D341Med (cell line): ENCODE data around the gene SYCP2.
"Not testable (repeated sequence)": the region's sequence is repeated elsewhere in the genome, so short reads cannot be mapped to it uniquely, and the experiment has no call there.

Source experiments
- DNase-seq: peaks from one replicate; pipeline ENCODE4 v3.0.0; 2012; ENCODE audit warnings: low spot score

Gene SYCP2

GRCh38 chr20:59933296-59933848 is at the start of gene SYCP2:
TSS of gene SYCP2 (minus strand) at chr20:59933637. CDS start at chr20:59922413, 11,224 bp downstream.
- peak; percentile 20 for DNase-seq

GRCh38 chr20:59983076-59983475 is 49.6 kb upstream of the SYCP2 start:
- DNase-seq, result no peak

- no peak for DNase-seq
Measured at GRCh38 chr20:59977086-59977485, 43.6 kb upstream of the SYCP2 start.

- no peak for DNase-seq
Measured at GRCh38 chr20:59976156-59976782, 42.8 kb upstream of the SYCP2 start.

- DNase-seq, result no peak
Measured at GRCh38 chr20:59972037-59972801, 38.8 kb upstream of the SYCP2 start.

- no peak for DNase-seq
Measured at GRCh38 chr20:59971428-59971827, 38.0 kb upstream of the SYCP2 start.

GRCh38 chr20:59966428-59966827 is 33.0 kb upstream of the SYCP2 start:
- no peak for DNase-seq

- no peak for DNase-seq
Measured at GRCh38 chr20:59962155-59962554, 28.7 kb upstream of the SYCP2 start.

GRCh38 chr20:59961423-59961822 is 28.0 kb upstream of the SYCP2 start:
- no peak for DNase-seq

GRCh38 chr20:59958626-59959025 is 25.2 kb upstream of the SYCP2 start:
- no peak for DNase-seq

GRCh38 chr20:59958123-59958522 is 24.7 kb upstream of the SYCP2 start, which contains the start of gene CDH26:
TSS of gene CDH26 (plus strand) at chr20:59958423. CDS start at chr20:59958727, 304 bp downstream.
- DNase-seq, result no peak

- not testable (repeated sequence) for DNase-seq
Measured at GRCh38 chr20:59957568-59957967, 24.1 kb upstream of the SYCP2 start.

- peak; percentile 59 for DNase-seq
Measured at GRCh38 chr20:59955131-59955796, 21.8 kb upstream of the SYCP2 start.

GRCh38 chr20:59954718-59955117 is 21.3 kb upstream of the SYCP2 start:
- DNase-seq, result no peak

GRCh38 chr20:59949911-59950310 is 16.5 kb upstream of the SYCP2 start:
- DNase-seq, result no peak

- no peak for DNase-seq
Measured at GRCh38 chr20:59948828-59949720, 15.6 kb upstream of the SYCP2 start.

- DNase-seq, result no peak
Measured at GRCh38 chr20:59948212-59948611, 14.8 kb upstream of the SYCP2 start.

- DNase-seq, result no peak
Measured at GRCh38 chr20:59947376-59947775, 13.9 kb upstream of the SYCP2 start.

- no peak for DNase-seq
Measured at GRCh38 chr20:59945731-59946130, 12.3 kb upstream of the SYCP2 start.

- DNase-seq, result no peak
Measured at GRCh38 chr20:59945175-59945574, 11.7 kb upstream of the SYCP2 start.

GRCh38 chr20:59944726-59945125 is 11.3 kb upstream of the SYCP2 start:
- no peak for DNase-seq

GRCh38 chr20:59942245-59942644 is 8.8 kb upstream of the SYCP2 start:
- no peak for DNase-seq
